Femur (tissue), 1 donor: ENCODE measurements around the gene GBX1.
A peak's percentile ranks its signal among the peaks of the same experiment; 100 is the strongest.

ENCODE experiments used
- DNase-seq: peaks from one replicate; pipeline ENCODE4 v3.0.0-alpha.2; 2017

Gene GBX1

GRCh38 chr7:151172273-151173141 lies 5.0 kb upstream of the GBX1 start:
- peak; percentile 88 for DNase-seq

DNA sequence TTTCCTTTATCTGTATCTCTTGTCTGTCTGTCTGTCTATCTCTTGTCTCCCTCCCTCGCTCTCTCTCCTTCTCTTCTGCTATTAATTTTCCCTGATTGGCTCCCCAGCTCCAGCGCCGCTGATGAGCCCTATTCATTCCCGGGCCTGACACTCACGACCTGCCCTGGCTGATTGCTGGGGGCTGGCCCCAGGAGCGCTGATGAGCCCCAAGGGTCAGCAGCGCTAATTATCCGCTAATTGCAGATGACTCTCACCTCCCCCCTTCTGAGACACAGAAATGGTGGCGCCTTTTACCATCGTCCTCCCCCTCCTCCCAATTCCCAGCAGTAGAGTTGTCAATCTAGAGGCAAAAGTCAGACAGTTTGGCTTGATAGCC lies 1.3 kb upstream of the GBX1 start:
- no peak for DNase-seq

DNA sequence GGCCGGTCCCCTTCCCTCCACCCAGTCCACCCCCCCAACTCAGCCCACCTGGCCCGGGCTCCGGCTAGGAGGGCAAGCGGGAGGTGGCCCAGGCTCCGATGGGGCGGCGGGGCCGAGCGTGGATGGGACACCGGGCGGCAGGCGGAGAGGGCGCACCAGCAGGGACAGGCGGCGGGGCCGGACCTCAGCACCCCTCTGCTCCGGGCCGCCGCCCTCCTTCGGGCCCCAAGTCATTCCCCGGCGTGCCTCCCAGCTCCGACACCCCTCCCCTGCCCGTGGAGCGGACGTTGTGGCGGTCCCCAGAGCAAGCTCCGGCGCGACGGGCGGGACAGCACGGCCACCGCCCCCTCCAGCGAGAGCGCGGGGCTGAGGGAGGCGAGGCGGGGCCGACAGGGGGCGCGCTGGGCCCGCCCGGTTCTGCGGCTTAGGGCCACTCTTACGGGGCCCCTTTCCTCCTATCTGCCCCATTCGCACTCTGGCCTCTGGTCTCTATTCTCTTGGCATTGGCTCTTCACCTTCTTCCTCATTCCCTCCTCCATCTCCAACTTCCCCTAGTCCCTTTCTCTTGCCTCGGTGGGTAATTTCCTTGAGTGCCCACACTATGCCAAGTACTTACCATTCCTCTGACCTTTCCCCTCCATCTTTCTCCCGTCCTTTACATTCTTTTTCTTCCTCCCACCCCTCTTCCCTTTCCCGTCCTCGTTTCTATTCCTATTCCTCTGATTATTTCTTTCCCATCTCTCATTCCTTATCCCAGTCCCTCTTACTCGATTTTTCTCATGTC lies 701 bp upstream of the GBX1 start:
- DNase-seq, result no peak

GRCh38 chr7:151166629-151167196 lies 781 bp downstream of the GBX1 start:
- no peak for DNase-seq

- no peak for DNase-seq
These were observed 5.7 kb downstream of the GBX1 start for GRCh38 chr7:151161757-151162156.

DNA sequence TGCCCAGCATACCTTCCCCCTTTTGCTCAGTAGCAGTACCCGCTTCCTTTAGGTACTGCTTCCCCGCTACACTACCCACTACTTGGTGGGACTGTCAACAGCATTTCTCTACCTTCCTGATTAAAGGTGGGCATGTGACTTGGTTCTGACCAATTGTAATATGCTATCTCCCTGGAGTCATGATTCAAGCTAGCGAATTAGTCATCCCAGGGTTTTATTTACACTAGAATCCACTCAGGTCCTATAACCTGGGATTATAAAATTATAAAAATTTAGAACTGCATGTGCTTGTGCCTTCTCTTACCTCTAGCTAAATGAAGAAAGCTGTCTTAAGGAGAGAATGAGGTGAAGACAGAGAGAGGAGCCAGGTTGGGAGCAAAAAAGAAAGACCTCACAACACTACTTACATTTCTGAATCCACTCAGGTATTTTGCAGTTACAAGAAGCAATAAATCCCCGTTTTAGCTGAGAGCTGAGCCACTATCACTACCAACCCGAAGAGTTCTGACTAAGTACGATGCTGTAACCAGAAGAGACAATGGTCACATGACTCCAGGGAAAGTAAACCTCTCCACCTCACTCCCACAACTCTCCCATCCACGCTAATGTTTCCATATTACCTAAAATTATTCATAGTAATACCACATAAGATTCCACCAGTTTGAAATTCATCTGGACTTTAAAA lies 9.7 kb downstream of the GBX1 start:
- no peak for DNase-seq

- no peak for DNase-seq
These were observed 14.6 kb downstream of the GBX1 start for GRCh38 chr7:151152643-151153513.

DNA sequence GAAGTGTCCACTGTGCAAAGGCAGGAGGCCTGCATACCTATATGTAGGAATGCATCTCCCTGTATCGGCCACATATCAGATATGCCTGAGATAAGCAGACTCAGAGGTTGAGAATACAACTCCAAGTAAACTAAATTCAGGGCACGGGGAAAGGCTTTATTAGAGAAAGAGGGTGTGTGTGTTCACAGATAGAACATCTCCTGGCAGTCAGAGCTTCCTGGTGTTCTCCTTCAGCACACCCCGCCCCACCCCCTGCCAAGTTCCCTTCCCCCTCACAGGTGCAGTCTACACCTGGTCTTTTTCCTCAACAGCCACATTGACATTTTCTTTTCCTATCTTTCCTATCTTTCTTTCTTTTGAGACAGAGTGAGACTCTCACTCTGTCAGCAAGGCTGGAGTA lies 17.1 kb downstream of the GBX1 start:
- DNase-seq, result no peak

GRCh38 chr7:151148319-151149259 lies 18.9 kb downstream of the GBX1 start:
- no peak for DNase-seq

DNA sequence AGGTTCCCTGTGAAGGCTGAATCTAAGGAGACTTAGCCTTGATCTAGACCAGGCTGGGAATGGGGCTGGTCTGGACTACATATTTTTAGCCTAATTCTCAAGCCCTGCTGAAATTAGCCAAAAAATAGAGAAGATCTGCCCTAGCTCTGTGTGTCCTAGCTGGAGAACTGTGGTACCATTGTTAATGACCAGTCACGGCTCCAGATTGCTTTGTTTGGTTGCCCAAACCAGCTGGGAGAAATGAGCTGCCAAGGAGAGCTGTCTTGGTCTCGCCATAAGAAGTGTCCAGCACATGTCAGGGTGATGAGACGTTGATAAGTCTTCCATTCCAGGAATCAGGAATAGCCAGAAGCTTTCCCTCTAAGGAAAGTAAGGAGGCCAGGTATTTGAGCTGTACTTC lies 20.7 kb downstream of the GBX1 start:
- DNase-seq, result no peak

DNA sequence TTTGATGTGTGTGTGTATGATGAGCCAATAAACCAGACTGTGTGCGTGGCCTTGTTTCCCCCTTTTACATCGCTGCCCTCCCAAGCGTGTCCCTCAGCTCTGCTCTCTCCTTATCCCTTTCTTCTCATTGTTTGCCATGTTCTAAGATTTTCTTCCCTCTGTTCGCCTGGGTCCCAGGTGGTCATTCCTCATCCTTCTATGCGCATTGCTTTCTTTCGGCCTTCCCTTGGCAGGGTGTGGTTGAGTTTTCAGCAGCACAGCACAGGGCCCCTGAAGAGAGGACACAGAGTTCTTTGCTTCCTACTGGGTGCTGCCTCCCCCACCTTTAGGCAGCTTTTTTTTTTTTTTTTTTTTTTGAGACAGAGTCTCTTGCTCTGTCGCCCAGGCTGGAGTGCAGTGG lies 23.1 kb downstream of the GBX1 start:
- DNase-seq, result no peak

- DNase-seq, result no peak
These were observed 24.1 kb downstream of the GBX1 start for GRCh38 chr7:151143261-151144015.

DNA sequence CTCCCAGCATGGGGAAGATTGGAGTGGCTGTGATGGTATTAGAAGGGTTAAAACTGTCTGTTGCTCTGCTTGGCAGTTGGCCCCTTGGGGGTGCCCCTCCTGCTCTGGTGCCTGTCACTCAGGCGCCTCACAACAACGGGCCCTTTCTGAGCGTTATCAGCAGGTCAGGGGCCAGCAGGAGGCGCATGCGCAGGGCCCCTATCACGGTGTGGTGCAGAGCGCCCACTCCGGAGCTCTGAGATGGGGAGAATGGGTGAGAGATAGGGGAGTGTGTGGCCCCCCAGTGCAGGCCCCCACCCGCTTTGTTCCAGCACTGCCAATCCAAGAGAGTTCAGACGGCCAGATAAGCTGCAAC lies 24.8 kb downstream of the GBX1 start:
- no peak for DNase-seq

DNA sequence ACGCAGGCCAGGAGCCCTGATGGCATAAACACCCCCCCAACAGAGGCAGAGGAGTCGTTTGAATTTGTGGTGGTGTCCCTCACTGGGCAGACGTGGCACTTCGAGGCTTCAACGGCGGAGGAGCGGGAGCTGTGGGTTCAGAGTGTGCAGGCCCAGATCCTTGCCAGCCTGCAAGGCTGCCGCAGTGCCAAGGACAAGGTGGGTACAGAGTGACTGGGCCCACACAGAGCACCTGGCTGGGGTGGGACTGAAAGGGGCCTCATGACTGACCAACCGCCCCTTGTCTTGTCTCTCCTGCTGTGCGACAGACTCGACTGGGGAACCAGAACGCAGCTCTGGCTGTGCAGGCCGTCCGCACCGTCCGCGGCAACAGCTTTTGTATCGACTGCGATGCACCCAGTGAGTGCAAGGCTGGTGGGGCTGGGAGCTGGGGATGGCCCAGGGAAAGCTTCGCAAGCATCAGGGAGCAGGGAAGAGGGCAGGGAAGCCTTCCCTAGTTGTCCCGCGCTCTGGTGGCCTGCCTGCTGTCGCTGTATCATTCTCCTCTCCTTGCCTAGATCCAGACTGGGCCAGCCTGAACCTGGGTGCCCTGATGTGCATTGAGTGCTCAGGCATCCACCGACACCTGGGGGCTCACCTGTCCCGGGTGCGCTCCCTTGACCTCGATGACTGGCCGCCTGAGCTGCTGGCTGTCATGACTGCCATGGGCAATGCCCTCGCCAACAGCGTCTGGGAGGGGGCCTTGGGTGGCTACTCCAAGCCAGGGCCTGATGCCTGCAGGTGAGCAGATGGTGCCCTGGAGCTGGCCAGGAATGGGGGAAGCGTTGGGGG lies 25.4 kb downstream of the GBX1 start:
- no peak for DNase-seq

DNA sequence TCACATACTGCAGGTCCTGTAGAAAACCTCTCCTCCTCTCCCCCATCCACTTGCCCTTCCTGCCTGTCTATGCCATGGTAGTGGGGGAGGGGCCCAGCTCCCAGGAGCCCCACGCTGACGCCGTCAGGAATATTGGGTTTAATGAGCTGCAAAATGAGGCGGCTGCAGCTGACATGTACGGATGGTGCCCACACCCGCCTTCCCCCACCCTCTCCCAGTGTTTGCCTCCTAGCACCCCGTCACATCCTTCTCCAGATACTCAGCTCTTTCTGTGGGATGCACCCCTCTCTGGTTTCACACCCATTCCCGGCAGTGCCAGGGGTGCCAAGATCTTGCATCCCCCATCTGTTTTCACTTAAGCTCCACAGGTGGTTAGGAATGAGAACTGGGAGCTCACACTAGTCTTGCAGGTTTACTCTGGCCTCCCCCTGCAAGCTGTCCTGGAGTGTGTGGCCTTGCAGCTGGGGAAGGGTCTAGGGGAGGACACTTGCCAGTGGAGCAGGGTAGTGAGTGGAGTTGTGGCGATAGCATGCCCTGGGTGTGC lies 26.1 kb downstream of the GBX1 start:
- no peak for DNase-seq

DNA sequence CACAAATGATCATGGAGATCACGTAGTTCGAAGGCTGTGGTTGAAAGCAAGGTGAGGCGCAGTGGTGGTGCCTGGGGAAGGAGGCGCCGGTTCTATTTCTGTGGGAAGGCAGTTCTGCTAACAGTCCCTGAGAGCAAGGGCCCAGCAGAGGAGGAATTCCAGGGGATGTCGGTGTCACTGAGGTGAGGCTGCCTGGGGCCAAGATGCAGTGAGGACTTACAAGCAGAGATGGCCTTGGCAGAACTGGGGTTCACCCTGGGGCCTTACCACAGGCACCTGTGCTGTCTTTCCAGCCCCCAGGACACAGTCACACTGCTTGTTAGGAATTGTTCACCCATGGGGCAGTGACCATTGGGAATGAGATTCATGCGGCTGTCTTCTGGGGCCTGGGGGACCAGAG lies 26.7 kb downstream of the GBX1 start:
- DNase-seq, result no peak

GRCh38 chr7:151139791-151140190 lies 27.7 kb downstream of the GBX1 start:
- DNase-seq, result no peak

- DNase-seq, result no peak
These were observed 28.3 kb downstream of the GBX1 start for GRCh38 chr7:151139071-151139790.
